MM.1S (cell line): ENCODE measurements around the gene LRRC1.

Experiments used
- CTCF ChIP-seq: fragments of 300-600 bp; sonication (generic); IDR thresholded peaks from 2 replicates; pipeline ENCODE4 v1.5.1; 2016; ENCODE audit warnings: antibody characterized with exemption, low read length, mixed read lengths
- EZH2phosphoT487 ChIP-seq: fragments of 300-600 bp; sonication (generic); IDR thresholded peaks from 2 replicates; pipeline ENCODE4 v1.6.1; 2018; ENCODE audit warnings: antibody characterized with exemption, low read length

DNA sequence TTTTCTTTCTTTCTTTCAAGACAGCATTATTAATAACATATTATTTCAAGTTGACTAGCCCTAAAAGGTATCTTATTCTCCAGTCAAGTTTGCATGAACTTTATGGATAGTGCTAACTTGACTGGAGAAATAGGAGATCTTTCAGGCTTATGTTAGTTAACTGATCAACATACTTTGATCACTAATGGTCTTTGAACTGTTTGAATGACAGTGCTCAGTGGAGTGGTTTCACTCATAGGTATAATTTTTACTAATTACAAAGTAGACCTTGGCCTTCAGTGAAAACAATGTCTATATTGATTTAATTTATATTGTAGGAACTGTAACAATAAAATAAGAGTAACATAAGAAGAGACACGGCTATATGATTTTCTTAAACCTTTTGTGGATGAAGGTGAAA lies 8.0 kb upstream of the LRRC1 start:
- TF ChIP-seq CTCF (no peak), EZH2phosphoT487 (no peak)
